CD4-positive, alpha-beta T cell treated with Interleukin-6 at 100 ng/mL for 8 hours (primary cell): ENCODE data around the gene TGOLN2.
"Not testable (repeated sequence)": the region's sequence is repeated elsewhere in the genome, so short reads cannot be mapped to it uniquely, and the experiment has no call there.

Source experiments
- DNase-seq: peaks from one replicate; pipeline ENCODE4 v3.0.0-alpha.2; 2020; ENCODE audit warnings: mixed read lengths, low spot score

Gene TGOLN2

DNA sequence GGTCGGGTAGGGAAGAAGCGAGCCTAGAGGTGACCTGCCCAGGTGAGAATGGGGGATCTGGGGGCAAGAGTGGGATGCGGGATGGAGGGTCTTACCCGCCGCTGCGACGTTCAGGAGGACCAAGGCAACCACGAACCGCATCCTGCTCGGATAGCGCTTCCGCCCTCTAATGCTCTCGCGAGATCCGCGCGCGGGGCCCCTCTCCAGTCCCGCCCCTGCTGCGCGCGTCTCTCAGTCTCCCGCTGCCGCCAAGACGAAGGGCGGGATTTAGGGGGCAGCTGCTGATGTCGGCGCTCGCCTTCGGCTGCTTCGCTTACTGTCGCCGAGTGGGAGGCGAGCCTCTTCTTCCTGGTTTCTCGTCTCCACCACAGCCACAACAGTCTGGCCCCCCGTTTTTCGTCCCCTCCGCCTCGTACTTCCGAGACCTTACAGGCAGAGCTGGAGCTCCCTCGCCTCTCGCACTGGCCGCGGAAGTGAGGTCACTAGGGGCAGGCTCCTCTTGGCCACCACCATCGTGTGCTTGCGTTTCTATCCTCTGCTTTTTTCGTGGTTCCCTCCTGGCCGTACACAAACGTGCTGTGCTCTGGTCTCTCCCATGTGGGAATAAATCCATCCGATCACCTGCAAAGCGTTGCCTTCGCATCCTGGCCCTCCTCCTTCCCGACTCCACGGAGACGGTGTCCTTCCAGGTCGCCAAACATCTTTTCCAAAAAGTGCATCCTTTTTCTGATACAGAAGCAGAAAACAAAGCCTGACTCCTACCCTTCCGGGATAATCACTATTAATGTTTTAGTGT, at the start of gene TGOLN2:
TSS of gene TGOLN2 (minus strand) at position 168 of the 796 bp plus-strand sequence. CDS start at position 141, 27 bp downstream.
- peak; percentile 94 for DNase-seq

DNA sequence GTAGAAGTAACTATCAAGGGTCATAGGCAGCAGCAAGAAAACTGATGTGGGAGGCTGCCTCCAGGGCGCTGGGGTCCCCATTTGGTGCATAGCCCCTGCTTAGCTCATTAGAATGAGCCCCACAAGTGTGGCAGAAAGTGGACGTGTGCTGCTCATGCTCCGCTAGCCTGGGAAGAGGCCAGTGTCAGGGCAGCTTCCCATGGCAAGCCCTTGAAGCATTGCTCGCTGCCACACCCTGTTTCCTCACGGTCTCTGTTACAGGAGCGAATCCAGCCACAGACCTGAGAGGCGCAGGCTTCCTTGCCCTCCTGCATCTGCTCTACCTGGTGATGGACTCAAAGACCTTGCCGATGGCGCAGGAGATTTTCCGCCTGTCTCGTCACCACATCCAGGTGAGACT, 49.3 kb upstream of the TGOLN2 start:
- no peak for DNase-seq

DNA sequence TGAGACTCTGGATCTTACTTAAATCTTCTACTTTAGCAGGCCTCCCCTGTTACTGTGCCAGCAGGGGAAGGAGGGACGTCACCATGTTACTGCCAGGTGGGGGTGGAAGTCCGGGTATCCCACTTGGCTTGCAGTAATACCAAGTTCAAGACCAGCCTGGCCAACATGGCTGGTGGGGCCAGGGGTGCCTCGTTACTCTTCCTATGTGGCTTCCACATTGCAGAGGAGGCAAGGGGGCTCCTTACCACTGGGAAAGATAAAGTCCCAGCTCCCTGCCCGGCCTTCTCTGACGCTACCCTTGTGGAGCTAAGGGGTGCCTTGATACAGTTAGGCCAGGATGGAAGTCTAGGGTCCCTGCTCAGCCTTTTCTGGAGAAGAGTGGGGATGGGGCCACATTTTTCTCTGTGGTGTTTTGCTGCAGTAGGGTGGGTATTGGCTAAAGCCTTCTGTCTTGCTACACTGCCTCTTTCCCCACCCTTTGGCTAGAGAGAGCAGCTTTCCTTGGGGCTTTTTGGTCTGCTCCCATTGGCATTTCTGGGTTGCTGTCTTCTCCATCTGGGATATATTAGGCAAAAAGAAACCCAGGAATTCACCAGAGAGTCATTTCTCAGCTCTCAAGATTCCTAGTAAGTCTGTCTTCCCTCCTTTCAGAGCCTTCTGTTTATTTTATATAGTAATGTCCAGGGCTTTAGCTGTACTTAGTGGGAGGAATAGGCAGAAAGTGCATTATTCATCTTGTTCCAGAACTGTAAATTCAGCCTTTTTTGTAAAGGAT, 48.7 kb upstream of the TGOLN2 start:
- DNase-seq = no peak

DNA sequence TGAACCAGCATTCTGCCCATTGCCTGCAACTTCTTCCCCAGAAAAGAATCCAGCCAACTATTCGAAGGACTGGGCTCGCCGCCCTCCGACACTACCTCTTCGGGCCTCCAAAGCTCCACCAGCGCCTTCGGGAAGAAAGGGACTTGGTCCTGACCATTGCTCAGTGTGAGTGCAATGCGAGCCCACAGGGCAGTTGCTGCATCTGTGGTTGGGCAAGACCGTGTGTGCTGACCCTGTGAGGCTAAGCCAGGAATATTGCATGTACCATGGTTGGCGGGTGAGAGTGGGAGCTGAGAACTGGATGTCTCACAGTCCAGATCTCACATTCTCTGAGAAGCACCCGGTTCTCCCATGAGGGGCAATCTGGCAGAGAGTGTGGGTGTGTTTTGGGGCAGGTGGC, 43.3 kb upstream of the TGOLN2 start:
- no peak for DNase-seq

DNA sequence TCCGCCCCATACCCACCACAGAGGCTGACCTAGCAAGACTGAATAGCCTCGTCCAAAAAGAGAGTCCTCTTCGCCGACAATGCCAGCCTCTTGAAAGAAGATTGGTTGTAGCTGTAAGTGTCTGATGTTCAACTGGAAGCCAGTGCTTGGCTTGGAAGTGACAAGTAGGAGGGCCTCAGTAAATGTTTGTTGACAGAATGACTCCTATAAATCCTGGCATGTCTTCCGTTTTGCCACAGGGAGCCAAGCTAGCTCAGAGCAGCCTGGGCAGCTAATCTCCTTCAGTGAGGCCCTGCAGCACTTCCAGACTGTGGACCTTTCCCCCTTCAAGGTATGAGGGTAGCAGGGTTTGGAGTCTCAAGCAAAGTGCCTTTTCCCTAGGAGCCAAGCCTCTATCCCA, 41.7 kb upstream of the TGOLN2 start:
- DNase-seq = no peak

DNA sequence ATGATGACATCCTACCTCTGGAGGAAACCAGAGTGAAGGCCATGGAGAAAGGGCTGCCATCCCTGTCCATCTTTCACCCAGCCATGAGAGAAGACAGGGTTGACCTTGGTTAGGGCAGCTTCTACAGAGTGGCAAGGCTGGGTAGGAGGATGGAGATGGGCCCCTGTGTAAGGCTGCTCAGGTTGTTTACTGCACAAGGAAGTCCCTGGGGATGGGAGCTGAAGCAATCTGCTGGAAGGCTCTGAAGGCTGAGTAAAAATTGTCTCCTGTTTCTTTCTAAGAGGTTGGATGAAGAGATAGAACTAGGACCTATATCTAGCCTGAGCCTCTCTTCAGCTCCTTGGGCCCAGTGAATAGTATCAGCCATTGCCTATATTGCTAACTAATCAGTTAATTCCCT, 41.1 kb upstream of the TGOLN2 start:
- DNase-seq = no peak

DNA sequence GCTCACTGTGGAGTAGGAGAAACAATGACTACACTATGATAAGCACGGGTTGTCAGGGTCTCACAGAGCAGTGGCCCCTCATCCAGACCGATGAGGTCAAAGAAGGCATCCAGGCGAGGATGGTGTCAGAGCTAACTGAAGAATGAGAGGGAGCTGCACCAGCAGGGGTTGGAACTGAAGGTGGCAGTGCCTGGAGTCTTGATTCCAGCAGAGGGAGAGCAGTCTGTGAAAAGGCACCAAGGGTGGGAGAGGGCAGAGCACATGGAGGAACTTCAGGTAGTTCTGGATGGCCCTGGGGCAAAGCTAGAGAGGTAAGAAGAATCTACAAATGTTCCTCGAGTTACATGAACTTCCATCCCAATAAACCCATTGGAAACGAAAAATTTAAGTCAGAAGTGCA, 39.4 kb upstream of the TGOLN2 start:
- no peak for DNase-seq

DNA sequence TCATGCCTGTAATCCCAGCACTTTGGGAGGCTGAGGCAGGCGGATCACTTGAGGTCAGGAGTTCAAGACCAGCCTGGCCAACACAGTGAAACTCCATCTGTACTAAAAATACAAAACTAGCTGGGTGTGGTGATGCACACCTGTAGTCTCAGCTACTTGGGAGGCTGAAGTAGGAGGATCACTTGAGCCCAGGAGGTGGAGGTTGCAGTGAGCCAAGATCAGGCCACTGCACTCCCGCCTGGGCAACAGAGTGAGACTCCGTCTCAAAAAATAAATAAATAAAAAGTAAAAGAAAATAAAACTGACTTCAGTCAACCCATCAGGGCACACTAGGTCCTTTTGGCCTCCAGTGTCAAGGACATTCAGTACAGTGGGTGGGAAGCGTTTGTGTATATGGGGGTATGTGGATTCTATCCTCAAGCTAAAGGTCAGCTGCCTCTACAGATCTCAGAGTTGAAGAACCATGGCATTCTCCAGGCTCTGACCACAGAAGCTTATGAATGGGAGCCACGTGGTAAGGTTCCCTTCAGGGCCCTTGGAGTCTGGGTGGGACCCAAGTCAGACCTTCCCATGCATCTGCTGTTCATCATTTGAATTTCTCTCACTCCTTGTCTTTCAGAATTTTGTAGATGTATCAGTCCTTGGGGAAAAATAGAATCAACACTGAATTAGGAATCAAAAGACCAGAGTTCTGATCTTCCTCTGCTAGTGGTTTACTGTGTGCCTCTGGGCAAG, 35.0 kb upstream of the TGOLN2 start:
- DNase-seq = not testable (repeated sequence)

DNA sequence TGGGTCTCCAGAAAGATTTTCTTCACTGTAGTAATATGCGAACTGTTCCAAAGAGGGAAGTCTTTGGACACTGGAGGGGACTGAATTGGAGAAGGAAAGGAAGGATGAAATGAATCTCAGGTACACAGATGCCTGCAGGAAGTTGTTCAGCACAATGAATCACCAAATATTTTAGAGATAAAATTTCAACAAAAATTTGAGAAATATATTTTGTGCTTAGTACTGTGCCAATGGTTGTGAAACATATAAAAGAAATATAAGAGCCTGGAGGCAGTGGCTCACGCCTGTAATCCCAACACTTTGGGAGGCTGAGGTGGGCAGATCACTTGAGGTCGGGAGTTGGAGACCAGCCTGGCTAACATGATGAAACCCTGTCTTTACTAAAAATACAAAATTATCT, 29.9 kb upstream of the TGOLN2 start:
- no peak for DNase-seq

DNA sequence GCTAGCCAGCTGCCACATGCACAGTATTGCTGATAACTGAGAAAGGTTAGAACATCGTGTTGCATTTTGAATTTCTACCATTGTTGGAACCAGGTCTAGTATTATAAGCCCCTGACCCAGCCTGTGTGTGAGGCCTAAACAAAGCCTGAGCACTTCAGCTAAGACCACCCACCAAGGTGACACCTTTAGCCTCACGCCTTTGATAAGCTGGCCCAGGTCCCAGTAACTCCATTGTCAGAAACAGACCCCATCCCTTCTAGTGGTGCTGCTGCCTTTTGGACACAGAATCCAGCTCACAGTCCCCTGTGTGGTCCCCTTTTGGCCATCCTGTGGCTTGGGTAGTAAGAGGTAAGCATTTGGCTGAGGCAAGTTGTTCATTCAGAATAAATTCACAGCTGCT, 28.4 kb upstream of the TGOLN2 start:
- no peak for DNase-seq

DNA sequence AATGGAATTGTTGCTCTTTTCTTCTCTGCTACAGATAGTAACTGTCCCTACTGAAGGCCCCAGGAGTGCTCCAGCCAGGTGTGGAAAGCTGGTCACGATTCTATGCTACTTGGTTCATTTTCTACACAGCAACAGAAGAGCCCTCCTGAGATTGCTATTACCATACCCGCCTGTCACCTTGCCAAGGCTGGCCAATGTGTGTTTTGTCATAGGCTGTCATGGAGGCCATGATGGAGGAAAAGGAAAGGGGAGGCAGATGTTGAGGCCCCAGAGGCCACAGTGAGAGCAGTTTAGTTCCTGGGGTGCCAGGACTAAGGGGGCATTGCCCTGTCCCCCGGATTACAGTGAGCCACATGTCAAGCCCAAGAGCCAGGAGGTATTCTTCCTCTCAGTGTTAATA, 27.7 kb upstream of the TGOLN2 start:
- no peak for DNase-seq

DNA sequence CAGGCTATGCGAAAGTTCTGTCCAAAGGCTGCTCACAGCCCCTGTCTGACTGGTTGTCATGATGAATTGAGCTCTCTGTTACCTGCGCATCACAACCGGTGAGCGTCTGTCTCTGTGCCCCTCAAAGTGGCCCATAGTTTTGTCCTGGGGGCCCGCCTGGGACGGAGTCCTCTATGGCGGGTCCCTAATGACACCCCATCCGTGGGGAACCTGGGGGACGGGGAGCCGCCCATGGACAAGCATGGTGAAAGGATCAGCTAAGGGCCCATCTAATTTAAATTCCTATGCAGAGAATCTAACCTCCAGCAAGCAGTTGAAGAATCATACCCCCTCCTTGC, 27.3 kb upstream of the TGOLN2 start:
- no peak for DNase-seq

DNA sequence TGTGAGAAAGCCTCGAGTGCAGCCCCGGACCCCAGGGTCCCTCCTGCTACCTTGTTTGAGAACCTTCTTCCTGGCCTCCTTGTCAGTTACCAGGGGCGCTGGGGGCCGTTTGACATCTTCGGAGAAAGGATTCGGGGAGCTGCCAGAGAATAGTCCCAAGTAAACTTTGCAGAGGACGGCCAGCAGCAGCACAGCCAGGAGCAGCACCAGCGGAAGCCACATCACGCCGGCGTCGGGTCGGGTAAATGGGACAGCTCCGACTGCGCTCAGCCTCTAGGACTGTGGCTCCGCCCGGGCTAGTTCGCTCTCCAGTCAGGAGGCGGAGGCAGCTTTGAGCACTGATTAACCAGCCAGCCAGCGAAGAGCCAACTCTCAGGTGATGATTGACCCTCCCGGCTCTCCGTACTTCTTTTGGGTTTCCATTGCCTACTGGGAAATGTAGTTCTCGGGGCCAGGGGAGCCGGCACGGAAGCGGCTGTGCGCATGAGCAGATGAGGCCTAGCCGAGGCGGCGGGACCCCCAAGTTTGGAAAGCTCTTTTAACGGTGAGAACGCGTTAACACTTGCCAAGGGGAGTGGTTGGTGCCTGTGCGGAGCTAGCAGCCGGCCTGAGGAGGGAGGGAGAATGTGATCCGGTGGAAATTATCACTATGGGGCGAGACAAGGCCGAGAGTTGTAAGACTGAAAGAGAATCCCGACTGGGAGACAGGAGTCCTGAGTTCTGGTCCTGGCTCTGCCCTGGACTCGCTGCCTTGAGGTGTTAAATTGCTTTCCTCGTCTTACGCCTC, 26.7 kb upstream of the TGOLN2 start, which contains the start of the genes ELMOD3 and RETSAT:
TSS of gene ELMOD3 (plus strand) at position 484 of the 787 bp plus-strand sequence. CDS start 2,430 bp downstream, outside the sequence.
TSS of gene RETSAT (minus strand) at position 243 of the 787 bp plus-strand sequence. CDS start at position 222, 21 bp downstream.
- DNase-seq = peak; percentile 98

DNA sequence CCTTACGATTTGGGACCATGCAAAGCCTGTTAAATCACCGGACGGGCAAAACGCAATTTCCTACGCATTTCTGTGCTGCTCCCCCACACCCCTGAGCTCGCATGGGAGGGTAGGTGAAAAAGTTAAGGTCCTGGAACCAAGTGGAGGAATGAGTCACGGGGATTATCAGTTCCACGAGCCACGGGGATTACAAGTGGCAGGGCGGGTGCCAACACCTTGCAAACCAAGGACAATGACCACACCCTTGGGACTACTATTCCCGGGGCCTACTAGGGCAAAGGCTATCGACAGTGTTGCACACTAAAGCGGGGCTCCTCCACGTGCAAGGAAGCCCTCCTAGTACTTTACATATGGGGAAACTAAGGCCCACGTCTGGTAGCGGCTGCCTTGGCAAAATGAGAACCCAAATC, 26.1 kb upstream of the TGOLN2 start:
- DNase-seq = peak; percentile 2

DNA sequence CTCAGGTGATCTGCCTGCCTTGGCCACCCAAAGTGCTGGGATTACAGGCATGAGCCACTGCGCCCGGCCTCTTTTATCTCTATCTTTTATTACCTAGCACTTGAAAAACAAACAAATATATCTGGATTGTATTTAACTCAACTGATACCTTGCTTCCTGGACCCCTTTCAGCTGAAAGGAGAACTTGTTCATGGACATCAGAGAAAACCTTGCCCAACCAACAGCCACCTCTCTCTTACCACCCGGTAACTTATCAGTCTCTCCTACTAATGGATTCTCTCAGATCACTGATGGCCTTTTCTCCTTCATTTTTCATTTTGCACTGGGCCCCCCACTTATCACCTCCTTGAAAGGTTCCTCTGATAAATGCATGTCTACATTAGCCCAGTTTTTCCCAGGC, 19.8 kb upstream of the TGOLN2 start:
- DNase-seq = no peak

DNA sequence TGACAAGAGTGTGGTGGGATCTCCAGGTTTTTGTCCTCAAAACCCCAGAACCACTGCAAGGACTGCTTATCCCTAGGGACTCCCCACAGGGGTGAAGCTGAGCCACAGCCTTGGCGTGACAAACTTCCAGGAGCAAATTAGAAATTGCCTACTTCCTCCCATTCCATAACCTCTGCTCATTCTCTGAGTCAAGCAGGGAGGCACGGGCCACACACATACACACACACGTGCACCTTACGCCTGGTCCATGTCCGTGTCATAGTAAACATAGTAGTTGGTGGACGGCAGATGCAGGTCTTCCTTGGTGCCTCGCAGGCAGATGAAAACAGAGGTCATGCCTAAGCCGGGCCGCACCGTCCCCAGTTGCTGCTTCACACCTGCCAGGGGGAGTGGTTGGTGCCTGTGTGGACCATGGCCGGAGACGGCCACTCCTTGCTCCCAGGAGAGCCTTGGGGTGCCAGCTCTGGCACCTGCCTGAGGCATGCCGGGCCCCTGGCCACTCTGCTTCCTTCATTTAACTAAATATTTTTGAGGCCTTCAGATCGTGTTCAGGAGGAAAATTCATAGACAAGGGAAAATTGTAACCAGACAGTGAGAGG, 16.7 kb upstream of the TGOLN2 start:
- DNase-seq = no peak

DNA sequence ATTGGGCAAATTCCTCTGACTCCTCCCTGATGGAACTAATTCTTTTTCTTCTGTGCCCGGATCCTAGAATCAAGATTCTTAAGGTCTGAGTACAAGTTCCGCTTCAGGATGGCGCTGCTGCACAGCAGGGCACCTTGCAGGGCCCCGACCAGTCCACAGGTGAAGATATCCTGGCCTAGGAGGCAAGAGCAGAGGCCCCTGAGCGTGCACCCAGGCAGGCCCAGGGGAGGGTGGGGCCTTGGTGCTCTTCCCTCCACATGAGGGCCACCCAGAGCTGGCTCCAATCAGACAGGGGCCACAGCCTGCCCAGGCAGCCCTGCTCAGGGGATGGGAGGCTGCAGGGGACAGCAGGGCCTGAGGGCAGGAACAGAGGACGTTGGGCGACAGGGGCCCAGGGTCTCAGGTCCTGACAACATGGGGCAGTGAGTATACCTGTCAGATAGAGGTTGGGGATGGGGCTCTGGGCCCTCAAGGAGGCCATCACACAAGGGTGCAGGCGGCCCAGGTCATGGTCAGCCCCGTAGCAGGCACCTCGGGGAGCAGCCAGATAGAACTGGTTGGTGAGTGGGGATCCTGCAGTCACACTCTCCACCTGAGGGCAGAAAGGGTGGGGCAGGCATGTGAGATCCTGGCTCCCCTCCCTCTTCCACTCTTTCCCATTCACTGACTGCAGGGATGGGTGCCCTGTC, 15.6 kb upstream of the TGOLN2 start:
- not testable (repeated sequence) for DNase-seq

DNA sequence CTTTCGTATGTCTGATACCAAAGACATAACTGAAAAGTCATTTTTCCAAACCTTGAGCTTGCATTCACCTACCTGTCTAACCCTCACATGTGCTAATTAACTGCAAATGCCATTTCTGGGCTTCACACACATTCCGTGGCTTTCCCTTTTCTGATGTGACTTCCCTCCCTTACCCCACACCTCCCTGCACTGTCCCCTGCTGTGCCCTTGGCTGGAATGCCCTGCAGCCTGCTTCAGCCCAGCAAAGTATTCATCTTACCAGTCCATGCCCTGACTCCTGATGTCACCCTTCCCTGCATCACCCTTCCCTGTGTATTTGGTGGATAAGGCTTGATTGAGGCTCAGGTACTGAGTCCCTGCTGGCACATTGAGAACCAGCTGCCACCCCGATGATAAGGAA, 14.4 kb upstream of the TGOLN2 start:
- DNase-seq = no peak

DNA sequence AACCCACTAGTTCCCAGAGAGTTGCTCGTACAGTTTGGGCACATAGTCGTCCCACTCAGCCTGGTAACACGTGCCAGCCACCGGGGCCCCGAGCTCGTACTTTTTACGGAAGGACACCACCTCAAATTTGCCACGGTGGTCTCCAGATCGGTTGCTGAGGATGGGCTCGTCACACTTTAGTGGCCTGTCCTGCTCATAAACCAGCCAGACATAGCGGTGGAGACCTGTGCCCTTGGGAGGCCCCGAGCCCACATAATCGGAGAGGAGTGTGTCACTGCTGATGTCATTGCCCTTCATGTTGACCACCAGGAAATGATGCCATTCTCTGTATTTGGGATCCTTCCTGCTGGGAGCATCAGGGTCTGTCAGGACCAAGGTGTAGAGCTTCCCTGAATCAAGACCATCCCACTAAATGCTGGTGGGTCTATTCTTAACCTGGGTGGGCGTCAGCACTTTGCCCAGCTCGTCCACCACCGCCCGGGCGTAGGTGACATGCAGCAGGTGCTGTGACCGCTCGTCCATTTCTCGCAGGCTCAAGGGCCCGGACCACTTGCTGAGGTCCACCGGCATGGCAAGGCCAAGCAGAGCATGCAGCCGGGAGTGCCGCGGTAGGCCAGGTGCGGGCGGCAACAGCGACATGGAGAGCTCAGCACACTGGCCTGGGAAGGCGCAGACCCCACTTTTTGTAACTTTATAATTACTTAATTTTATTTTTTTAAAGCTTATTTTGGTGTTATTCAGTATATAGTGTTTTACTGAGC, 13.7 kb upstream of the TGOLN2 start:
- DNase-seq = no peak
